Middle frontal gyrus (tissue), 1 donor: ENCODE measurements around the gene CKAP5.
A peak's percentile ranks its signal among the peaks of the same experiment; 100 is the strongest.

Experiments
- DNase-seq: peaks from one replicate; pipeline ENCODE4 v3.0.0-alpha.2; 2015; ENCODE audit warnings: low spot score; ENCODE audit errors: extremely low spot score

CKAP5 gene

DNA sequence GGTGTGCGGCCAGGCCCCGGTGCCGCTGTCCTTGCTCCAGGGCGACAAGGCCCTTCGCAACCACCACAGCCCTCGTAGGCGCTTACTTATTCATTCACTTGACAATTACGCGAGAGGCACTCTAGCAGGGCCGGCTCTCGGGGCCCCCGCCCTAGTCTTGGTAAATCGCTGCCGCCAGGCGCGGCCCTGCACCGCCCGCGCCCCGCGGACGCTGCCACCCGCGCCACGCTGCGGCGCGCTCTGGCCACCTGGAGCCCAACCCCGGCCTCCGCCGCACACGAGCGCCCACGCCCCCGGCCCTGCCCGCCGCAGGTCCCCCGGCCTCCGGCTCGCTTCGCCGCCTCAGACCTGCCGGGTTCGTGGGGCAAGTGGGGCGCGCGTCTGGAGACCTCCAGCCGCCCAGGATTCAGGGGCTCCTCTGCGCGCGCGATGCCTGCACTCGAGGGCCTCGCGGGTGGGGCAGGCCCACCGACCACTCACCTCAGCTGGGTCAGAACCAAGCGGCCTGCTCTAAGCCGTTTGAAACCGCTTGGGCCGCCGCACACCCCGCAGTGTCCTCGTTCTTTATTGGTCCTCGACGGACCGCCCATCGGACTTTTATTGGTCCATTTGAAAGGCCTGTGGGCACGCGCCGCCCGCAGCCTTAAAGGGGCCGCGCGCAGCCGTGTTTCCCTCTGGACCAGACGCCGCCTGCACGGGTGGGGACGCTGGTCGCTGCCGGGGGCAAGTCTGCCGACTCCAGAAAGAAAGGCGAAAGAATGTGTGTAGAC lies at the start of gene CKAP5:
Gene CKAP5, minus strand, starts transcription at position 541 of the 770 bp plus-strand sequence. CDS start 25,049 bp downstream, outside the sequence.
- peak; percentile 85 for DNase-seq

DNA sequence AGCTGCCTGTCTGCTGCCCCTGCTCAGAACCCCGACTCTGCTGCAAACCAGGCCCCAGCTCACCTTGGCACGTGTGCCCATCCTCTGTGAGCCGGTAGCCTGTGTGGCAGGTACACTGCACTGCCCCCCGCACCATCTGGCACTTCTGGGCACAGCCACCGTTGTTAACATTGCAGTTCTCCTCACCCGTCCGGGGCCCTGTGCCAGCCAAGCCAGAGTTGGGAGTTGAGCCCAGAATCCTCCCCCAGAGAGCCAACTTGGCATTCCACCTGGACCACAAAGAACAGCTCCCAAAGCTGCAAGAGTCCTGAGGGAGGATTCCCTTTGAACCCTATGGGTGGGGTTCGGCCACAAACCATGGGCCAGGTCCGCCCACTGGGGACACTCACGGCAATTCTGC lies 49.7 kb upstream of the CKAP5 start:
- DNase-seq: peak; percentile 58

DNA sequence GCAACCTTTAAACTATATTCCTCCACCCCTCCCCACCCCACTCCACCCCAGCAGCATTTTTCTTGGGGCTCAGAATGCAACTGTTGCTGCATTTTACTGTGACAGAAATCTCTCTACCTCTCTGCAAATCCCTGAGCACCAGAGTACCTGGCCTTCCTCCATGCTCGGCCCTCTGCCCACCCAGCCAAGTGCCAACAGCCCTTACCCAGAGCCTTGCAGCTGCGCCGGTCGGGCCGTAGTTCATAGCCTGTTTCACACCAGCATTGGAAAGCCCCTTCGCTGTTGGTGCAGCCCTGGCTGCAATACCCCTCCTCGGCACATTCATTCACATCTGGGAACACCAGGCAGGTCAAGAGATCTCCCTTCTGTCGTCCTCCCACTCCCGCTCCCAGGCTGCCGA lies 48.9 kb upstream of the CKAP5 start:
- DNase-seq: no peak

DNA sequence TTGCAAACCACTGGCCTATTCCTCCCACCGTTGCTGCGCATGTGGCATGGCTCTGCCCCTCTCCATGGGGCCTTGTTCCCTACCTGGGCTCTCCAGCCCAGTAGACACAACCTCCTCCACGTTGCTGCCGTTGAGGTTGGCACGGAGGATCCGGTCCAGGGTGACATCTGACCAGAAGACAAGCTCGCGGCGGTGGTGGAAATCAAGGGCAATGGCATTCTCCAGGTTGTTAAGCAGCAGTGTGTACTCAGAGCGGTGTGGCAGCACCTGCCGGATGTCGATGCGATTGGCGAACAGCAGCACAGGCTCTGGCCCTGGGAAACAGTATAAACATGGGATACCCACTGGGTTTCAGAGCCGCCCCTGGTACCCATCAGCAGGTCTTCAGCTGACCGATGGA lies 48.4 kb upstream of the CKAP5 start:
- no peak for DNase-seq

DNA sequence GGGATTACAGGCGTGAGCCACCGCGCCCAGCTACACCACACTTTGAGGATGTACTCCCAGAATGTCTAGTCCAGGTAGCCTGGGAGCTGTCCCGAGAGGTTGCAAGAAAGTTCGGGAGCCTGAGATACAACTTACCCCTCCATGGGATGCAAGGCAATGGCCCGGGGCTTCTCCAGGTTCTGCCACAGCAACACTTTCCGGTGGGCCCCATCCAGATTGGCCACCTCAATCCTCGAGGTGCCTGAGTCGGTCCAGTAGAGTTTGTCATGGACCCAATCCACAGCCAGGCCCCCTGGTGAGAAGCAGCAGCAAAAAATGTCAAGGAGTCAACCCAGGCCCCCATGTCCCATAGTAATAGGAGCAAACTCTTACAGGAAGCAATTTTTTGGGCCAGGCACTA lies 46.8 kb upstream of the CKAP5 start:
- no peak for DNase-seq

DNA sequence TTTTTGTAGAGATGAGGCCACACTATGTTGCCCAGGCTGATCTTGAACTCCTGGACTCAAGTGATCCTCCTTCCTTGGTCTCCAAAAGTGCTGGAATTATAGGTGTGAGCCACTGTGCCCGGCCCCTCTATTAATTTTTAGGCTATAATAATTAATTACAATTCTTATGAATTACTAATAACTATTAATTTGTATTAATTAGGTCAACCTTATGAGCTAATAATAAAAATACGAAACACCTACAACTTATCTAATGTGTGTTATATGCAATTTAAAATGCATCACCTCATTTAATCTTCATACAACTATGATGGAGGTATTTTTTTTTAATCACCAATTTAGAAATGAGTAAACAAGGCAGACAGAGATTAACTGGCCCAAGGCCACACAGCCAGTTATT lies 46.0 kb upstream of the CKAP5 start:
- no peak for DNase-seq

DNA sequence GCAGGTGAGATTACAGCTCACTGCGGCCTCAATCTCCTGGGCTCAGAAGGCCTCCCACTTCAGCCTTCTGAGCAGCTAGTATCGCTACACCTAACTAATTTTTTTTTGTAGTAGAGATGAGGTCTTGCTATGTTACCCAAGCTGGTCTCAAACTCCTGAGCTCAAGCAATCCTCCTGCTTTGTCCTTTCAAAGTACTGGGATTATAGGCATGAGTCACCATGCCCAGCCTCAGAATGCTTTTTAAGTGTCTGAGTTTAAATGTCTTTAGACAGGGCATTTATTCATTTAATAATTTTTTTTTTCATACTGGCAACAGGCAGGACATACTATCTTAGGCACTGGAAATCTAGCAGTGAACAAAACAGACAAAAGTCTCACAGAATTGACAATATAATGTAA lies 44.6 kb upstream of the CKAP5 start:
- DNase-seq: no peak

DNA sequence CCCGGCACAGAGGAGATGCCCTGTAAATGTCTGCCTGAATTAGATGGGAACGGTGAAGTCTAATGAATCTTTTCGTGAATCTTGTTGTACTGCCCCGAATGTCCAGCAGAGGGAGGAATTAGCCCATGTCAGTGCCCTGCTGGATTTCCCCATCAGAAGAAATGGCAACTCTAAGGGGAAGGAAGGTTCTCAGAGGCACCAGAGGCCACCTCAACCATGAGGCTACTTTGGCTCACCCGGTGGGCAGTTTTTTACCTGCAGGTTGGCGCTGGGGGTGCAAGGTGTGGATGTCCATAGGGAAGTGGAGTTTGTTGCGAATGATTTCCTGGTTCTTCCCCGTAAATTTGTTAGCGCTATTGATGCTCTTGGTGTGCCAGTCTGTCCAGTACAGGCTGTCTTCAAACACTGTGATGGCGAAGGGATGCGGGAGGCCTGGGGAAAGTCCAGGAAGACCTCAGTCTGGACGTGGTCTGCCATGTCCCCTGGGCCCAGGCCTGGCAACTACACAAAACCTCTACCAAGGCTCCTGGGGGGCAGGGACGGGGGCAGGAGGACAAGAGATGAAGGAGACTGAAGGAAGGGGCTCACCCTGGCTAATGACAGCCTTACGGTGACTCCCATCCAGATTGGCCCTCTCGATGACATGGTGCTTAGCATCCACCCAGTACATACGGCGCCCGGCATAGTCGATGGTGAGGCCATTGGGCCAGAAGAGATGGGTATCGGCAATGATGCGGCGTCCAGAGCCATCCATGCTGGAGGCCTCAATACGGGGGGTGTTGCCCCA lies 43.8 kb upstream of the CKAP5 start:
- DNase-seq: peak; percentile 65

DNA sequence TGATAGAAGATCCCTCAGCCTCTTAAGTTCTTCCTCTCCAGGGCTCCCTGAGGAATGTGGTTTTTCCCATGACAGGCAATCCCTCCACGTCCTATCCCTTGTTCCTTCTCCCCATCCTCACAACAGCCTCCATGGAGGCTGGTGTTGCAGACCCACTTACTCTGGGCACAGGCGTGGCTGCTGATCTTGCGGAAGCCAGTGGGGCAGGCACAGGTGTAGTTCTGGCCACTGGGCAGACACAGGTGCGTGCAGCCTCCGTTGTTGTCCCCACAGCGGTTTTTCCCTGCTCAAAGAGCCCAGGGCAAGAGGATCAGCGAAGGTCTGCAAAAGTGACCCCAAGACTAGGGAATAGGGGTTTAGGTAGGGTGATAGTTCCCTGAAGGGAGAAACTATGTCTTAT lies 43.2 kb upstream of the CKAP5 start:
- DNase-seq: no peak

DNA sequence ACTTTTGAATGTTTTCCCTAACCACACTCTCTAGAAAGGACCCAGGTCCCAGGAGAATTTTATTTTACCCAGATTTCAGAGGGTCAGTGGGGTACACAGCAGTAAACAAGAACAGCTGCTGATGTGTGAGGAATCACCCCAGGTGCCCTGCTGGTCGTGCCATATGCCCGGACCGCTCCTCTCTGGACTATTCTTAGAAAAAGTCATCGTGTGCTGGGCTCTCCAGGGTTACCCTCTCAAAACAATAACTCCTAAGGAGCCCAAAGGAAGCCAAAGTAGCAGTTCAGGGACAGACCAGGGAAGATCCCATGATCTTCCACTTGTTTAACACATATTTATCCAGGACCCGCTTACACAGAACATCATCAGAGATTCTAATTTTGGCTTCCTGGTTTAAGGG lies 42.6 kb upstream of the CKAP5 start:
- no peak for DNase-seq

DNA sequence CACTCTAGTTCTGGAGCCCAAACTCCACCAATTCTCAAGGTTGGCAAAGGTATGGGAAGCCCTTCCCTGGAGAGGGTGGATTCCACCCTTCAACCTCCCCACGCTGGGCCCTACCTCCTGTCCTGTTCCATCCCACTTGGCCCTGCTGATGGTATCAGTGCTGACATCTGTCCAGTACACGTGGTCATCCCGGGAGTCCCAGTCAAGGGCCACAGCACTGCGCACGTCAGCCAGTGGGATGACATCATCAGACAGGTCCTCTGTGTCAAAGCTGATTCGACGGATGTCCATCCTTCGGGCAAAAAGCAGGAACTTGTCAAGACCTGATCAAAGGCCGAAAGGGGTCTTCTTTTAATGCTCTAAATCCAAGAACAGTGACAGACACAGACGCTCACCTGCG lies 40.1 kb upstream of the CKAP5 start:
- DNase-seq: no peak

DNA sequence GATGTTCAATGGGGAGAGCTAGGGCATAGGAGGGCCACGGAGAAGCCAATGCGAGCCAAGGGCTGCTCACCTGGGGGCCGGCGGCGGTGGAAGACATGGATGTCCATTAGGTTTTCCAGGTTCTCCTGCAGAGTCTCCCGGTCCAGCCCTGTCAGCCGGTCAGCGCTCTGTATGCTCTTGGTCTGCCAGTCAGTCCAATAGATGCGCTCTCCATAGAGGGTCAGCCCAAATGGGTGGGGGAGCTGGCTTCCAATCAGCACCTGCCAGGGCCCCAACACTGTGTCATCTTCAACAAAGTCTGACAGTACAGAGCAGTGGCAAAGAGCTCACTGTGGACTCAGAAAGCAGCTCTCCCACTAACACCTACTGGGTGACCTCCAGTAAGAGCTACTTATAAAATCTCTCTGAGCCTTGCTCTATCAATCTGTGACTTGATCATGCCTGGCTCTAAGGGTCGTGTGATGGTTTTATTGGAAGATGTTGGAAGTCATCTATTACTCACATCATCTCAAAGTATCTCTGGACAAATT lies 33.0 kb upstream of the CKAP5 start:
- no peak for DNase-seq

DNA sequence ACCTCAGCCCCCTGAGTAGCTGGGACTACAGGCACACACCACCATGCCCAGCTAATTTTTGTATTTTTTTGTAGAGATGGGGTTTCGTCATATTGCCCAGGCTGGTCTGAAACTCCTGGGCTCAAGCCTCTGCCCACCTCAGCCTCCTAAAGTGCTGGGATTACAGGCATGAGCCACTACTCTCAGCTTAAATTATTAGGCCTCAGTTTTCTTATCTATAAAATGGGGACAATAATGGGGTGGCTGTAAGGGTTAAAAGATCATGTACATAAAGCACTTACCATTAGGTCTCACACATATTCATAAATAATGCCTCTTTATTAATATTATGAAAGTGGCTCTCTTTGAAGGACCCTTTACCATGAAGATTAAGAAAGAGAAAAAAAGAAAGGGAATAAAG lies 31.5 kb upstream of the CKAP5 start:
- DNase-seq: no peak

DNA sequence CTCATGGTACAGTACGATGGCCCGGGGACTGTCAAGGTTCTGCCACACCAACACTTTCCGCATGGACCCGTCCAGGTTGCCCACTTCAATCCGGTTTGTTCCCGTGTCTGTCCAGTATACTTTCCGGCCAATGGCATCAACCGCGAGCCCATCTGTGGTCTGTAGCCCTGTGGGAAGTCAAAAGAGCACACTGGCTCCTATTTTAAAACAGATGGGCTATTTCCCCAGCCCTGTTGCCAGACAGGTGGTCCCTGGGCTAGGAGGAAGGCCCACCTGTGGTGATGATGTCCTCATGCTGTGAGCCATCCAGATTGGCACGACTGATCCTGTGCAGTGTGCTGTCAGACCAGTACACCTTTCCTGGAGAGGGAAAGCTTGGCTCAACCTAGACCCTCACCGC lies 30.4 kb upstream of the CKAP5 start:
- no peak for DNase-seq

DNA sequence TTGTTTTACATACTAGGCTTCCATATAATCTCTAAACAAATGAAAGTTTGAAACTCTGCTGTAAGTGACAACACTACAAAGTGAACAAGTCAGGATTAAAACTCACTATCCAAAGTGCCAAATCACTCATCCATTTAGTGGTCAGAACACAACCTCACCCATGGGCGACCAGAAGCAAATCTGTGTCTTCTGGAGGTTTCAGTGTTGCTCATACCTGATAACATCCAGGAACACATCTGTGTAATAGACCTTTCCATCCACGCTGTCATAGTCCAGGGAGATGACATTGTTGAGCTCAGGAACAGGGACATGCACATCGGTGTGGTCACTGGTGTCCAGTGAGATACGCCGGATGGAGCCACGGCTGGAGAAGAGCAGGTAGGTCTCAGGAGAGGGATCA lies 28.5 kb upstream of the CKAP5 start:
- DNase-seq: no peak

DNA sequence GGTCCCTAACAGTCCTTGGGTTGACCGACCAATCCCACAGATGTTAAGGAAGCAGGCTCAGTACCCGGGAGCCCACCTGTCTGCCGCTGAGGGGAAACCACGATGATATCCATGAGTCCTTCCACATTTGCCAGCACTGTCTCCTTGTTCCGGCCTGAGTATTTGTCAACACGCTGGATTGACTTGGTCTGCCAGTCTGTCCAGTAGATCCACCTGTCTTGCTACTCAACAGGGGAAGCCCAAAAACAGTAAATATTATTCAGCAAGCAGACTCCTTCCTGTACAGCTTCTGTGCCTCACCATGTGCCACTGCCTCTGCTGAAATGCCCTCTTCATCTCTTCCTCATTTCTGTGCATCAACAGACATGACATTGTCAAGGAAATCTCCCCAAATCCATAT lies 22.8 kb upstream of the CKAP5 start:
- DNase-seq: no peak

DNA sequence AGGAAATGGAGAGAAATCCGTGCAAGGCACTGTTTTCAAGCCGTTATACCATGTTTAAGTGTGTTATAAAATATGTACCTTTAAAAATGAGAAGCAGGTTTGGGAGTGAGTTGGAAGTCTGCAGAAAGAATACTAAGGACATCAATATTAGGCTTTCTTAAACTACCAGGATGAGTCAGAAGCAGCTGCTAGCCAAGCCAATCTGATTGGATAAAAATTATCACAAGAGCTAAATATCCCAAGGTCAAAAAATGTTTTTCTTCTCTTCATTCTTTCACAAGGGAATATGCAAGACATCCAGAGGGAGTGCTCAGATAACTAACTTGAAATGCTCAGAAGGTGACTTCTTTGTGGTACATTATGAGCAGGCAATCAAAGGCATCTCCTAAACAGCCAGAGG lies 19.3 kb upstream of the CKAP5 start:
- DNase-seq: no peak

DNA sequence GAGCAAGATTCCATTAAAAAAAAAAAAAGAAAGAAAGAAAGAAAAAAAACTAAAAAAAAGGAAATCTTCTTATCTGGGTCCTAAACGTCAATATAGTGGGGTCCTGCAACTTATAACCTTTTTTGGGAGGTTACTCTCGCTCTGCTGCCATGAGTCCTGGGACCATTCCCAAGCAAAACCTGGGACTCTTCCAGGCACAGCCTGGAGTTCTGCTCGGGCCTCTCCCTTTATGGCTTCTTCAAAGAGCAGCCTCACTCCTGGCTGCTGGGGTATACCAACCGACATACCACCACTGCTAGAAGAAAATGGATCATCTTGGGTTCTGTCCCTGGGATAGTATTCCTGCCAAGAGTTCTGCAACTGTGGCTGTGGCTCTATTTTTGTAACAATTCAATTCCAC lies 14.1 kb upstream of the CKAP5 start:
- no peak for DNase-seq

DNA sequence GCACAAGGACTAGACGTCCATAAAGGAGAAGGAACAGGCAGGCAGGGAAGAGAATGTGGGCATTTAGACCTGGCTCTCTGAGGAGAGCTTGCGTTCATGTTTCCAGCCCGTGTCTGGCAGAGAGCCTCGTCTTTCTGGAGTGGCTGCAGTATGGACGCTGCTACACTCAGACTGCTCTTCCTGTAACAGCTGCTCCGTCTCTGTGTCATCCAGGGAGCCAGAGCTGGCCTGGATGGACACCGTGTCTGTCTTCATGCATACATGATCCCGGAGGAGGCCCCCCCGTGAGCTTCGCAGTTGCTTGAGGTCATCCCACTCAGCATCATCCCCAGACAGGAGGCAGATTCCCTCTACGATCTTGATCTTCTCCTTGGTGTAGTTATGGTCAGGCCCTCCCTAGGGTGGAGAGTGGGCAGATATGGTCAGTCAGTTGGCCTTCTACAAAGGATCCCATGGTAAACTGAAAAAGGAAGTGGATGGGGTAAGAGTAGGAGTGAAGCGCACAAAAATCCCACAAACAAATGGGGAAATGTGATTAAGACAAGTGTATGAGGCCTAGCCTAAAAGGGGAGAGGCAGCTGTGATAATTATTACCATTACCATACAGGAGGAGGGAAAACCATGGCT lies 13.0 kb upstream of the CKAP5 start:
- no peak for DNase-seq

DNA sequence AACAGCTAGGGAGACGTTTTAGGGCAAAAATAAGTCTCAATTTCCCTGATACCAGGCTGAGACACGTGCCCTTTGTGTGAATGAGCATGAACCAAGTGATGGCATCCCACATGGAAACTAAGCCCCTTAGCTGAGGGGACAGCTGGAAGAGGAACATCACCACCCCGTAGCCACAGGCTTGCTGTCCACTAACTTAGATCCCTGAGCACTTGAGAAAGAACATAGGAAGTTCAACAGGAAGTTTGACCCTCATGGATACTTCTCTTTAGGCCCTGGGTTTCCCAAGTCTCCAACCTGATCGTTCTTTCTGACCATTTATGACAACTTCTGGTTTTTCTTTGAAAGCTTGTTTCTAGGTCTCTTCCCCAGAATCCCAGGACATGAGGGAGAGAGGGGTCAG lies 11.6 kb upstream of the CKAP5 start:
- DNase-seq: no peak

DNA sequence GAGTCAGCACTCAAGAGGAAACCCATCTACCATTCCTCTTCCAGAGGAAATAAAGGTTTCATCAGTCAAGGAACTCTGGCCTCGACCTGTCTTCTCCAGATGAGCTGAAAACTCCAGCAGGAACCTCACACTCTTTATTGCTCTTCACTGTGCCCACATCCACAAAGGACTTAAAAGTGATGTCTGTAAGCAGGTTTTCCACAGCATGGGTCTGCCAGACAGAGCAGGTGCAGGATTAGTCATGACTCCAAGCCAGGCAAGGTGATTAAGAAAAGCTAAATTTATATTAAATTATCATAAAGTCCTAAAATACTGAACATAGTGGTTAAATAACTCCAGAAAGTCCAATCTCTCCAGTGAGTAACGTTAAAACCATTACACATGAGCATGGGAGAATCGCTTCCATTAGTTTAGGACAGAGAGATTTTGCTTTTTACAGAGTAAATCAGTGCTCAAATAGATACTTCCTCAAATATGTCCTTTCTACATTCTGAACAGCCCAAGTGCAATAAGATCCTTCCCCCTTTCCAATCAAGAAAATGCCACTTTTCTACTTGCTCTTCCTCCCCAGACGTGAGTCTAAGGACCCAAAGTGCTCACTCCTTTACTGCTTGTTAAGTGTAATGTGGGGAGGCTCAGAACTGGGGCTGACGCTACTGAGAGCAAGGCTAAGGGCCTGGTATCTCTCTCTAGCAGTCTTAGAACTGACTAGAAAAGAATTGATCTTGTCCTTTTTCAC lies 10.7 kb upstream of the CKAP5 start:
- no peak for DNase-seq

DNA sequence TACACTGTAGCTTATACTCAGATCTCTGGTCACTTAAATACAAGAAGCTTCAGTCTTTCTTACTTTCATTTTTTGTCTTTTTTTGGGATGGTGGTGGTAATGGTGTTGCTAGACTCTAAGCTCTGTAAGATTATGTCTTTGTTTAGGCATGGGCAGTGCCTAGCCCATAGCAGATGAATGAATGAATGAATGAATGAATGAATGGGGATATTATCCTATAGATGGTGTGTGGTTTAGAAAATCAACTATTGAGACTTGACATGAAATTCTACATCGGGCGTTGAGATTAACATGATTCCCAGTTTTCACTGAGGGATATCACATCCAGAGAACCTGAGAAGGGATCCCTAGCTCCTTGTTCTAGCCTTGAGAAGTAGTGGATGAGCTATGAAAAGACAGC lies 9.8 kb upstream of the CKAP5 start:
- no peak for DNase-seq
